Mesodermal cell (in vitro differentiated cells): ENCODE measurements around the gene LMF2.

ENCODE experiments used
- H3K27ac ChIP-seq: 2 replicates; pipeline ENCODE4 v1.7.0; 2013; ENCODE audit warnings: mild to moderate bottlenecking, low read depth, low read length, moderate library complexity; ENCODE audit not compliant: severe bottlenecking
- H3K36me3 ChIP-seq: 2 replicates; pipeline ENCODE4 v1.7.1; 2013; ENCODE audit warnings: mild to moderate bottlenecking, low read length, moderate library complexity; ENCODE audit not compliant: control insufficient read depth, insufficient read depth
- H3K4me1 ChIP-seq: one replicate; pipeline ENCODE4 v1.7.1; 2013; ENCODE audit warnings: mild to moderate bottlenecking, low read length; ENCODE audit not compliant: insufficient read depth, control insufficient read depth, poor library complexity, severe bottlenecking
- H3K4me3 ChIP-seq: 2 replicates; pipeline ENCODE4 v1.7.0; 2013; ENCODE audit warnings: low read length, control low read depth, mild to moderate bottlenecking; ENCODE audit not compliant: insufficient read depth, poor library complexity, severe bottlenecking; ENCODE audit errors: extremely low read depth
- H3K9me3 ChIP-seq: 2 replicates; pipeline ENCODE4 v1.7.1; 2013; ENCODE audit warnings: mild to moderate bottlenecking, low read length, moderate library complexity; ENCODE audit not compliant: control insufficient read depth
- WGBS, 2 experiments: methylation state at CpG; one replicate each; pipeline ENCODE4 v1.1.5; 2013; ENCODE audit warnings: missing lambda C conversion rate in 2 of 2; ENCODE audit not compliant: insufficient coverage in 2 of 2; 5-methylcytosine and 5-hydroxymethylcytosine counted together

LMF2 gene

DNA sequence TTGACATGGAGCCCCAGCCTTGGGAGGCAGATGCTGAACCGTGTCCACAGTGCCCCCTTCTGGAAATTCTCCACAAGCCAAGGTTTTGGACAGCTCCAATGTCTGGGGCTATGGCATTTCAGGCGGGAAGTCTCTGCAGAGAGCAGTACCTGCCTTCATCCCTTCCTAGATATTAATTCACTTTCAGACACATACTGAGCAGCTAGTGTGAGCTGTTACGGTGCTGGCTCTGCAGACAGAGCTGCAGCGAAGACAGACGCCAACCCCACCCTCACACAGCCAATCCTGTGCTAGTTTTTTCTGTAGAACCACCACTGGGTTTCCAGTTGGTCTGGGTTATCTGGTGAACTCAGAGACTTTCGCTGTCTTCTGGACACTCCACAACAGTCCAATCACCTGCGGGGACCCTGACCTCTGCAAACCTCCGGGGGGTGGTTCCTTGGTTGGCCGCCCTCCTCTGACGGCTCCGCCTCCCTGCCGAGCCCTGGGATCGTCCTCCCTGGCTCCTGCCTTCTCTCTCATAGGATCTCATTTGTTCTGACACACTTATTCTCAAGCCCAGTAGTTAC lies 9.1 kb downstream of the LMF2 start:
- no peak overlapping the region for H3K27ac ChIP-seq
- WGBS, 2 experiments, result 30% methylated on average over 5 to 13 of the region's 13 CpGs
- no peaks in the 10 kb centered on the region for H3K4me1 ChIP-seq
- no peaks in the 10 kb centered on the region for H3K9me3 ChIP-seq
- H3K36me3 ChIP-seq, result no peaks in the 10 kb centered on the region
- H3K4me3 ChIP-seq, result peak overlapping the region; percentile 1

DNA sequence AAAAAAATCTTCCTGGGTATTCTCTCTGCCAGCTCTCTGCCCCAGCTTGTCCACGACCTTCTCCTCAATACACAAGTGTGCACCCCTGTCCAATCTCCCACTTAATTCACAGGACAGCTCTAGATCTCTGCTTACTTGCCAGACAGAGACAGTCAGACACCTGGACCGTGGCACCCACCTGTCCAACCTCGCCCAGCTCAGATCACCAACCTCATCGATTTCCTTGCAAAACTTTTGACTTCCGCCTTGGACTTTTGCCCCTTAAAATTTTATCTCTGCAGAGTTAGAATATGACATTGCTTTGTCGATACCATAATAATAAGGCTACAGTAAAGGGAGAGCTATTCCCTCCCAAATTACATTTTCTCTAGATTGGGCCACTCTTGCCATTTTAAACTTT lies 10.4 kb downstream of the LMF2 start:
- Histone ChIP-seq H3K4me1 (no peaks in the 10 kb centered on the region), H3K36me3 (no peaks in the 10 kb centered on the region), H3K9me3 (no peaks in the 10 kb centered on the region), H3K27ac (no peak overlapping the region), H3K4me3 (no peak overlapping the region)
- WGBS, 2 experiments, result 75 to 87% methylated on average over 3 to 4 of the region's 6 CpGs

DNA sequence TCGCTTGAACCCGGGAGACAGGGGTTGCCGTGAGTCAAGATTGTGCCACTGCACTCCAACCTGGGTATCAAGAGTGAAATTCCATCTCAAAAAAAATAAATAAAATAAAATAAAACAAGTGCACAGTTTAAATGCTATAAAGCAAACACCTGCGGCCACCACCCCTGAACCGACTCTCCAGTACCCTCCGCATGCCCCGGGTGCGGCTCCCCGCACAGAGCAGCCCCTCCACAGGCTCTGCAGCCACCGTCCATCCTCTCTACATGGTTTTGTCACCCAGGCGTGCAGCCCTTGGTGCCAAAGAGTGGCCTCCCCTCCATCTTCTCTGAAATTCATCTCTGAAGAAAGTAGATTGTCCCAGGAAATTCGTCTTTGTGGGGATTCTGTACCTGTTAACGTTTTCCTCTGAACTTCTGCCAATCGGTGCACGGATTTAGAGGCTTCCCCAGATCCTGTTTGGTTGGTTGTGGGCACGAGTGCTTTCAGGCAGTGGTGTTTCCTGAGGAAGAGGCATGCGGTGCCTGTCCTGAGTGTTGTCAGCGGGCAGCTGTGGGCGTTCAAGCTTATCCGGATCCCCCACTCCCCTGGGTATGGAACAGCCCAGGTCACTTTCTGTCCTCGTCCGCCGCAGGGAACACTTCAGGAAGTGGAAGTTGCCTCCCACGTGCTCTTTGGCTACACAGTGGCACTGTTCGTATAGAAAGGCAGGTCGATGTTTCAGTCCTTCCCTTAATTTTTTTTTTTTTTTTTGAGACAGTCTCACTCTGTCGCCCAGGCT lies 16.8 kb downstream of the LMF2 start:
- Histone ChIP-seq H3K4me1 (peaks cover 9% of the 10 kb centered on the region), H3K9me3 (no peaks in the 10 kb centered on the region), H3K4me3 (no peak overlapping the region), H3K27ac (no peak overlapping the region), H3K36me3 (no peaks in the 10 kb centered on the region)
- WGBS, 2 experiments, result 88 to 89% methylated on average over 22 to 24 of the region's 27 CpGs

DNA sequence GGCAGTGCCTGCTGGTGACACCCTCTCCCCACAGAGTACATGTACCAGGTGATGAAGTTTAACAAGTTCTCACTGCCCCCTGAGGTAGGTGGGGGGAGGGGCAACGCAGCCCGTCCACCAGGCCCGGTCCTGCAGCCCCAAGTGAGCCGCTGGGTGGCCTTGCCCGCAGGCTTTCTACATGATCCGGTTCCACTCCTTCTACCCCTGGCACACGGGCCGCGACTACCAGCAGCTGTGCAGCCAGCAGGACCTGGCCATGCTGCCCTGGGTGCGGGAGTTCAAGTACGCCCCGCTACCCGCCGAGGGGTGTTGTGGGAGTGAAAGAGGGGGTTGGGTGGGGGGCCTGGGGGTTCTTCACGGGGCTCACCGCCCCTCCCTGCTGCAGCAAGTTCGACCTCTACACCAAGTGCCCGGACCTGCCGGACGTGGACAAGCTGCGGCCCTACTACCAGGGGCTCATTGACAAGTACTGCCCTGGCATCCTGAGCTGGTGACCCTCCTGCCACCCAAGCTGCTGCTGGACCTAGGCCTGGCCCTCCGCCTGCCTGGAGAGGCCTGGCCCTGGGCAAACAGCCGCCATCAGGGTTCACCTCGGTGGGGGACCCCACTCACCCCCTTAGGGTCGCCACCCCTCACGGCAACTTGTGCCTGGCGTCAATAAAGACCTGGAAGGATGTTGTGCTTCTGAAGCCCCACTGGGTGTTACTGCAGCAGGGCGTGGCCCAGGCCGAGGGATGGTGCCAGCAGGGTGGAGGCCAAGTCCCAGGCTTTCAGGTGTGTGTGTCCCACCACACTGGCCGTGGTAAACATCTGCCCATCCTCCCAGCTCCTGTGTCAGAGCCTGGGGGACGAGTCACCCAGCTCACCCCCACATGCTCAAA lies 17.9 kb downstream of the LMF2 start:
- H3K36me3 ChIP-seq, result no peaks in the 10 kb centered on the region
- no peak overlapping the region for H3K4me3 ChIP-seq
- peaks cover 9% of the 10 kb centered on the region for H3K4me1 ChIP-seq
- no peaks in the 10 kb centered on the region for H3K9me3 ChIP-seq
- WGBS, 2 experiments, result 95% methylated on average over 26 to 29 of the region's 31 CpGs
- no peak overlapping the region for H3K27ac ChIP-seq

DNA sequence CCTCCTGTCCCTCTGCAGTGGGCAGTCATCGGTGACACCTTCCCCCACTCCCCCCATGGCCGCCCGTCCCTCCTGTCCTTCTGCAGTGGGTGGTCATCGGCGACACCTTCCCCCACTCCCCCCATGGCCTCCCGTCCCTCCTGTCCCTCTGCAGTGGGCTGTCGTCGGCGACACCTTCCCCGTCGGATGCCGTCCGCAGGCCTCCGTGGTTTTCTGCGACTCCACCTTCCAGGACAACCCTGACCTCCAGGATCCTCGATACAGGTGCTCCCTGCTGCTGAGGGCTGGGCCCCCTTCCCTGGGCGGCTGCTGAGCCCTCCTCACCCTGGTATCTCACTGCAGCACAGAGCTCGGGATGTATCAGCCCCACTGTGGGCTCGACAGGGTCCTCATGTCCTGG lies 18.6 kb downstream of the LMF2 start:
- no peak overlapping the region for H3K4me3 ChIP-seq
- WGBS, 2 experiments, result 83 to 88% methylated on average over 14 to 16 of the region's 19 CpGs
- no peaks in the 10 kb centered on the region for H3K9me3 ChIP-seq
- no peak overlapping the region for H3K27ac ChIP-seq
- H3K4me1 ChIP-seq, result peaks cover 9% of the 10 kb centered on the region
- H3K36me3 ChIP-seq, result no peaks in the 10 kb centered on the region

DNA sequence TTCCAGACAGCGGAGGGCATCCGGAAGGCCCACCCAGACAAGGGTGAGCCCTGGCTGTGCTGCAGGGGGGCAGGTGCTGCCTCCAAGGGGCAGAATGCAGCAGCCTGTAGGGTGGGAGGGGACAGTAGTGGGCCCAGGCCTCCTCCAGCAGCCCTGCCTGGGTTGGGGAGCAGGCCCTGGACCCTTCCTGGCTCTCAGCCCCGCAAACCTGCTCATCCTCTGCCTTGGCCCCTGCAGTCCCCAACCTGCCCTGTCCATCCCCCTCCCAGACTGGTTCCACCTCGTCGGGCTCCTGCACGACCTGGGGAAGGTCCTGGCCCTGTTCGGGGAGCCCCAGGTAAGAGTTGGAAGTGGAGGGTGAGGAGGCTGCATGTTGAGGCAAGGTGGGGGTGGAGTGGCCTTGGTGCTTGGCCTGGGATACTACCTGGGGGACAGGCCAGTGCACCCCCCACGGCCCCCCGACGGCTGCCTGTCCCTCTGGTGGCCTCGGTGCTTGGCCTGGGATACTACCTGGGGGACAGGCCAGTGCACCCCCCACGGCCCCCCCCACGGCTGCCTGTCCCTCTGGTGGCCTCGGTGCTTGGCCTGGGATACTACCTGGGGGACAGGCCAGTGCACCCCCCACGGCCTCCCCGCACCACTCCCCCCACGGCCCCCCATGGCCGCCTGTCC lies 19.4 kb downstream of the LMF2 start:
- H3K4me1 ChIP-seq, result peaks cover 9% of the 10 kb centered on the region
- WGBS, 2 experiments, result 84 to 96% methylated on average over 8 to 13 of the region's 18 CpGs
- no peaks in the 10 kb centered on the region for H3K9me3 ChIP-seq
- no peak overlapping the region for H3K27ac ChIP-seq
- no peaks in the 10 kb centered on the region for H3K36me3 ChIP-seq
- no peak overlapping the region for H3K4me3 ChIP-seq

DNA sequence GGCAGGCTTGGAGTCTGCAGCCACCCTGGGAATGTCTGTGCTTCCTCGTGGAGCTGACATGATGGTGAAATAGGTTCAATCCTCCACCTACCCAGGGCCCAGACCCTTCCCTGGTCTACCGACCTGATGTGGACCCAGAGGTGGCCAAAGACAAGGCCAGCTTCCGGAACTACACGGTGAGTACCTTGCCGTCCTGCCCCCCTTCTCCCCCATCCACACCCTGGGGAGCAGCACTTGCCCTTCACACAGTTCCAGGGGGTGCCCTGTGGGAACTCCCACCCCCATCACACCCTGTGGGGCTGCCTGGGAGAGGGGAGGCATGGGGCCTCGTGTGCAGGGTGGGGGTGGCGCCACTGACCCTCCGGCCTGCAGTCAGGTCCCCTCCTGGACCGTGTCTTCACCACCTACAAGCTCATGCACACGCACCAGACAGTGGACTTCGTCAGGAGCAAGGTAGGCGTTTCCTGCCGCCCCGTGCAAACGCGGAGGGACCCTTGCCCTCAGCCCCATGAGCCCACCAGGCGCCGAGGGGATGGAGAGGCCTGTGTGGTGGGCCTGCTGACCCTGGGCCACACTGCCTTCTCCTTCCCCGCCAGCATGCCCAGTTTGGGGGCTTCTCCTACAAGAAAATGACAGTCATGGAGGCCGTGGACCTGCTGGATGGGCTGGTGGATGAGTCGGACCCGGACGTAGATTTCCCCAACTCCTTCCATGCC lies 20.1 kb downstream of the LMF2 start:
- 93 to 96% methylated on average over 13 to 16 of the region's 23 CpGs for WGBS, 2 experiments
- Histone ChIP-seq H3K9me3 (no peaks in the 10 kb centered on the region), H3K27ac (no peak overlapping the region), H3K4me3 (no peak overlapping the region), H3K36me3 (no peaks in the 10 kb centered on the region), H3K4me1 (peaks cover 9% of the 10 kb centered on the region)

DNA sequence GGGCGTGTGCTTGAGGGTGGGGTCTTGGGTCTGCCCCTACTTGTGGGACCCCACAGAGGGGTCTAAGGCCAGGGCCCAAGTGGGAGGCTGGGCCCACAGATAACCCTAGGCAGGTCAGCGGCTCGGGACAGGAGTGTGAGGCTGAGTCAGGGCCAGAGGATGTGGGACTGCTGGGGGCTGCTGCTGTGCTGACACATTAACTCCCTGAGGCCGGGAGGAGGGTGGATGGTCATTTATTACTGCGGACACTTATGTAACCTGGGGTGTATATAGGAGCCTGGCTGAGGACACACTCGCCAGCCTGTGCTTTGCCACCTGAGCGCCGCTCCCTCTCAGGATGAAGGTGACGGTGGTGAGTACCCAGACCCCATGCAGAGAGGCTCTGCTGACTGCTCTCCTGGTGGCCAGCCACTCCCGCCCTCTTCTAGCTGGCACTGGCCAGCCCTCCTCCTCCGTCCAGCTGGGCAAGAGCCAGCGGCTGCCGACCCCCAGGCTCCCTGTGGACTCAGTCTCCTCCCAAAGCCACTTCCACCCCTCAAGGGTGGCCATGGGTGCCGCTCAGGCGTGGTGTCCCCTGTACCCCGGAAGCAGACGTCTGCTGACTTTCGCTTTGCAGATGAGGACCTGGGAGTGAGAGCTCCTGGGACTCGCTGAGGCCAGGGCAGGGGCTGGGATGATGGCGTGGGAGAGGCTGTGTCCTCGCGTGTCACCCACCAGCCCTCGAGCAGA lies 20.8 kb downstream of the LMF2 start, which contains the start of gene MIOX:
Gene MIOX (plus strand): TSS at position 299 of the 729 bp plus-strand sequence. CDS start 39 bp downstream, at position 338.
- WGBS, 2 experiments, result 81 to 83% methylated on average over 14 to 21 of the region's 23 CpGs
- H3K4me1 ChIP-seq, result peaks cover 9% of the 10 kb centered on the region
- H3K4me3 ChIP-seq, result no peak within 1 kb of the TSS

DNA sequence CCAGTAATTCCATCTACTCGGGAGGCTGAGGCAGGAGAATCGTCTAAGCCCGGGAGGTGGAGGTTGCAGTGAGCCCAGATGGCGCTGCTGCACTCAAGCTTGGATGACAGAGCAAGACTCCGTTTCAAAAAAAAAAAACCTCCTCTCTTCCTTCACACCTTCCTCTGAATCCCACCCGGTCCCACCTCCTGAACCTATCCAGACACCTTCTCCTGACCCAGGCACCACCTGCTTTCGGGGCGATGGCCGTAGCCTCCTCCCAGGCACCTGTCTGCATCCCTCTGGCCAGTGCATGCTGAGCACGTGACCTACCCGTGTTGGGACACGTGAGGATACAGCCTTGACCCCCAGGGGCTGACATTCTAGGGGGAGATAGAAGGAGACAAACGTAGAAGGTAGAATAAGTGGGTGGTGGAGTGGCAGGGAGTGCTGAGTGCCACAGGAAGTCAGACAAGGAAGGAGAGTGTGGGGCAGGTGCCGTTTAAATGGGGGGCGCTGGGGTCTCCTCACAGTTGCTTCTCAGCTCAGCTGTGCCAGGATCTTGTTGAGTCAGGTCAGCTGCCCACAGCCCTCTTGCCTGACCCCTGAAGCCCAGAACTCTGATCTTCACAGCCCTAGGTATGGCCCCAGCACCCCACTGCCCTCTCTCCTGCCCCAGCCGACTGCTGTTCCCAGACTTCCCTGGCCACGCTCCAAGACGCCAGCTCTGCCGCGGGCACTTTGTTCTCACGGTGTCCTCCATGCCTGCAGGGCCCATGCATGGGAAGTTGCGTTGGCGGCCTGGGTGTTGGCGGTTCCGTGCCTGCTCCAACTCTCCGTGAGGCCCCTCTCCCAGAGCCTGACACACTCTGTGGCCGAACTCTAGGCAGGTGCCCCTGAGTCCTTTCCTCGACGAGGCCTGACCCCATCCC lies 22.0 kb downstream of the LMF2 start:
- Histone ChIP-seq H3K4me3 (no peak overlapping the region), H3K9me3 (no peaks in the 10 kb centered on the region), H3K36me3 (no peaks in the 10 kb centered on the region), H3K4me1 (peaks cover 9% of the 10 kb centered on the region), H3K27ac (no peak overlapping the region)
- 88% methylated on average over 29 of the region's 29 CpGs for WGBS, 2 experiments

More for the DNA sequence above, 20.8 kb downstream of the LMF2 start, which contains the start of gene MIOX:
- Histone ChIP-seq H3K9me3 (no peaks in the 10 kb centered on the region), H3K36me3 (no peaks in the 10 kb centered on the region), H3K27ac (no peak within 1 kb of the TSS)
